GM21576 (cell line): Measurements from ENCODE around the gene ZNF664.

Experiments used
- ATAC-seq: cut with Tn5 transposase; IDR thresholded peaks from one replicate; pipeline ENCODE4 v1.9.1; 2021; ENCODE audit warnings: mild to moderate bottlenecking, moderate library complexity; ENCODE audit not compliant: unreplicated experiment

The ZNF664 gene

GRCh38 chr12:123972457-123973401 is at the start of gene ZNF664, which contains the start of gene CCDC92:
ZNF664 (plus strand) TSS chr12:123973215; CDS start chr12:124012145, 38,930 bp downstream.
CCDC92 (minus strand) TSS chr12:123972831; CDS start chr12:123944305, 28,526 bp downstream.
- peak; percentile 74 for ATAC-seq

DNA sequence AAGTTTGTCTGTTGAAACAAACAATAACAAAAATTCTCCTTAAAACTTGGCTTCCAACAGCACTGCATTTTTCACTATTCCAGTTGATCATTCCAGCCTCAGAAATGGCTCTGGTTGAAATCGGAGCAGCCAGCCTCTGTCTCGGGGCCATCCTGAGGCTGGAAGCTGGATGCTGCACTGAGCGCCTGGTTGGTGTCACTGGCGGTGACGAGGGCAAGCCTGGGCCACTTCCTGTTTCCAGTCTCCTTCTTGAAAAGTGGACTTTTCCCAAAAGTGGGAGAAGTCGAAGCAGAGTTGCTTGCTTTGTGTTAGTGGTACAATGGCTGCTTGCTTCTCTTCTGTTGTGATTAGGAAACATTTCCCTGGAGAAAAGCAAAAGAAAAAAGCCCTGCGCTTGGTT is 49.1 kb upstream of the ZNF664 start:
- ATAC-seq = no peak

GRCh38 chr12:123924539-123924938 is 48.5 kb upstream of the ZNF664 start:
- ATAC-seq = no peak

- no peak for ATAC-seq
Observed at GRCh38 chr12:123928274-123928865, 44.6 kb upstream of the ZNF664 start.

DNA sequence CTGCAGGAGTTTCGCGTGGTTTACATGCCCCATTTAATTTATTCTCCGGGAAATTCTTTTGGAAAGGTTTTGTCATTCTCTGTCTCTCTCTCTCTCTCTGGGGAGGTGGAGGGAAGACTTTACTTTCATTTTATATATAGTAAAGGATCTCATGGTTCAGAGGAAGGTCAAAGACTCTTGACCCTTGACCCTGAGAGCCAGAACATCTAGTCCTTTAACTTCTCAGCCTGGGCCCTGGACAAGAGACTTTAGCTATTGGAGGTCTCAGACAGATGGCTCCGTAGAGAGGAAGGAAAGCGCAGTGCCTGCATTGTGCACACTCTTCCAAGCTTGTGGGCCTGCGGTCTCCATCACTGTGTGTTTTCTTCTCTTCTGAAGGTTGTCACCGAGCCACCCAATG is 44.1 kb upstream of the ZNF664 start:
- no peak for ATAC-seq

GRCh38 chr12:123929946-123930583 is 43.0 kb upstream of the ZNF664 start:
- no peak for ATAC-seq

DNA sequence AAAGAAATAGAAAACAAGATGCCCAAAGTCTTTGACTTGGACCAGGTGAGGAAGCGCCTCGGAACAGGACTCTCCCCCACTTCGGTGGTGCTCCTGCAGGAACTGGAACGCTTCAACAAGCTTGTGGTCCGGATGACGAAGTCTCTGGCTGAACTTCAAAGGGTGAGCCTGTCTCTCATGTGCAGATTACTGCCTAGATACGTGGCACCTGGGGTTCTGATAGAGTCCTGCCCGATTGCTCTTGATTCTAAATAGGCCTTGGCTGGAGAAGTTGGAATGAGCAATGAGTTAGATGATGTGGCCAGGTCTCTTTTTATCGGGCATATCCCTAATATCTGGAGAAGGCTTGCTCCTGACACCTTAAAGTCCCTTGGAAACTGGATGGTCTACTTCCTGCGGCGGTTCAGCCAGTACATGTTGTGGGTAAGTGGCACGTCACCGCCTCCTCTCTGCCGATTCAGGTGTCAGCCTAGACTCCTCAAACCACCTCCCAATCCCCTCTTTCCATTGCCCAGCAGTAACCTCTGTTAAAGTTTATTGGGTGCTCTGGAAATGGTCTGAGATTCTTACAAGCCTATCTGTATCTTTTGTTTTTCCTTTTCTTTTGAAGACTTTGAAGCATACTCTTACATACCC is 41.2 kb upstream of the ZNF664 start:
- ATAC-seq = no peak

GRCh38 chr12:123933214-123933613 is 39.8 kb upstream of the ZNF664 start:
- ATAC-seq = no peak

GRCh38 chr12:123934016-123934620 is 38.9 kb upstream of the ZNF664 start:
- no peak for ATAC-seq

DNA sequence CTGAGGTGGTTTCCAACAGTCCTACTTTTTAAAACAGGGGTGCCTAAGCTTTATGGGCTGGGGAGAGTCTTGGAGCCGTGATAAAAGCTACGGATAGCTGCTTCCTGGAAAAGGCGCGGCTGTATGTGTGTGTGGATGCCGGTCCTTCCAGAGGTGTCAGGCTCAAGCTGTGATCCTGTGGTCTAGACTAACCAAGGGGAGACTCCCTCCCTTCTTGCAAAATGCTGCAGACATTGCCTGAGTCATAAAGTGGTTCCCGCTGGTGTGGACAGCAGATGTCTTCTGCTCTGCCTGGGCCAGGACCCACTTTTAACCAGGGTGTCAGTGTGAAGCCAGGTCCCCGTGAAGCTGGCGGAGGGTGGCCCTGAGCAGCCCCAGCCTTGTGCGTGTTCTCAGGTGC is 38.2 kb upstream of the ZNF664 start:
- no peak for ATAC-seq

DNA sequence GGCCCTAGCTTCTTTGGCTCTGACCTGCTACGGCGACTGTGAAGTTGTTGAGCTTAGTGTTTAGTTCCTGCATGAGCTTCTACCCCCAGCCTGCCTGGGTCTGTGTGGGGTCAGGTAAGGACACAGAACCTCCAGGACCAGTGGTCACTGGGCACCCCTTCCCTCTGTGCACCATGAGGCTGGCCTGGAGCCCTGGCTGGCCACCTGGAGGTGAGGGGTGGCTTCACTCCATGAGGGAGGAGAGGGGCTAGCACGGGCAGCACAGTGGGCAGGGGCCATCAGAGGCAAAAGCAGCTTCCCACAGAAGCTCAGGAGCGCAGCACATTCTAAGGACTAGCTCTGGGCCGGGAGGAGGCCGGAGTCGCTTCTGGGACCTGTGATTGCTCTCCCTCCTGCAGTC is 37.1 kb upstream of the ZNF664 start:
- ATAC-seq = no peak

DNA sequence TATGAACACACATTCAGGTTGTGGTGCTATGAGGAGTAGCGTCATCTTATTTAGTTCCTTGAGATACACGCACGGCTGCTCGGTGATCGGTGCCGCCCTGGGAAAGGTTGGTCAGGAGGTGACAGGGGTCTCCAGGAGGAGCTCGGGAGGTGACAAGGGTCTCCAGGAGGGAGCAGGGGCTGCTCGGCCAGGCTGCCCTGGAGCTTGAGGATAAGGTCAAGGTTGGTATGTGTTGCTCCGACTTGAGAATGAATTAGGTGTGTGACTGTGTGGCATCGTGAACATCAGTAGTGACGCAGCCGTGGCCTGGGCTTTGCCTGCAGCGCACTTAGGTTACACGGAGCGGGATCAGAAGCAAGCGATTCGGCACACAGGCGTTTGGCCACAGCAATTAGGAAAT is 36.5 kb upstream of the ZNF664 start:
- no peak for ATAC-seq

GRCh38 chr12:123936956-123937706 is 35.9 kb upstream of the ZNF664 start:
- no peak for ATAC-seq

- no peak for ATAC-seq
Observed at GRCh38 chr12:123937707-123938591, 35.1 kb upstream of the ZNF664 start.

- ATAC-seq = no peak
Observed at GRCh38 chr12:123938679-123939480, 34.1 kb upstream of the ZNF664 start.

GRCh38 chr12:123939716-123940626 is 33.0 kb upstream of the ZNF664 start:
- no peak for ATAC-seq

DNA sequence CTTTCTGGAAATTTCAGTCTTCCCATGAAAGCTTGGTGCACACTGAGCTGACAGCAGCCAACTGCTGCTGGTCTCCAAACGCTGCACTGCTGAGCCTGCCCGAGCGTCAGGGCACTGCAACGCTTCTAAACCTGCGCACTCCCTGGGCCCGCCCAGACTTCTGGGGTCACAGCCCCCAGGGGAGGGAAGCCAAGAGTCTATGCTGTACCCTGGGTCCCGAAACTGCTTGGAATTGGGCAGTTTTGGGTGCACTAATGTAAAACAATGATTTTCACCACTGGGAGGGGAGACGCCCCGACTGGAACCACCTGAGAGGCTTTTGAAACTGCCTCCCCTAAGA is 32.4 kb upstream of the ZNF664 start:
- ATAC-seq = no peak
